ENCODE measurements around the gene GPR25. TPM values are rescaled to one million over a fixed set of nuclear protein-coding genes. Genes with fewer than 3 reads are reported as not detected.

GPR25 gene
- total RNA-seq (2021; ENCODE audit: unreplicated experiment) (not detected), Bru-seq, nascent RNA (not detected), BruChase-seq, experiment 1, labeled RNA remaining after a 6-hour chase (percentile 28 among the genes with signal in this experiment), BruChase-seq, experiment 2, labeled RNA remaining after a 2-hour chase (percentile 31 among the genes with signal in this experiment)
- not detected in 2 replicates for polyA plus RNA-seq (2012)
- long read RNA-seq: 0 reads

- no peak for TF ChIP-seq TCF7L2 (IDR thresholded peaks at IDR 0.05; ENCODE audit: borderline replicate concordance, extremely low read depth, insufficient read depth, insufficient read length)
- TF ChIP-seq, protein P1, sequence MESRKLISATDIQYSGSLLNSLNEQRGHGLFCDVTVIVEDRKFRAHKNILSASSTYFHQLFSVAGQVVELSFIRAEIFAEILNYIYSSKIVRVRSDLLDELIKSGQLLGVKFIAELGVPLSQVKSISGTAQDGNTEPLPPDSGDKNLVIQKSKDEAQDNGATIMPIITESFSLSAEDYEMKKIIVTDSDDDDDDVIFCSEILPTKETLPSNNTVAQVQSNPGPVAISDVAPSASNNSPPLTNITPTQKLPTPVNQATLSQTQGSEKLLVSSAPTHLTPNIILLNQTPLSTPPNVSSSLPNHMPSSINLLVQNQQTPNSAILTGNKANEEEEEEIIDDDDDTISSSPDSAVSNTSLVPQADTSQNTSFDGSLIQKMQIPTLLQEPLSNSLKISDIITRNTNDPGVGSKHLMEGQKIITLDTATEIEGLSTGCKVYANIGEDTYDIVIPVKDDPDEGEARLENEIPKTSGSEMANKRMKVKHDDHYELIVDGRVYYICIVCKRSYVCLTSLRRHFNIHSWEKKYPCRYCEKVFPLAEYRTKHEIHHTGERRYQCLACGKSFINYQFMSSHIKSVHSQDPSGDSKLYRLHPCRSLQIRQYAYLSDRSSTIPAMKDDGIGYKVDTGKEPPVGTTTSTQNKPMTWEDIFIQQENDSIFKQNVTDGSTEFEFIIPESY (IDR thresholded peaks at IDR 0.05; ENCODE audit: extremely low read depth, insufficient replicate concordance, low read length): no peak
- TF ChIP-seq ATF3 (IDR thresholded peaks at IDR 0.05): no peak
- no peak for TF ChIP-seq EZH2phosphoT487 (IDR thresholded peaks at IDR 0.05; ENCODE audit: borderline replicate concordance)
- TF ChIP-seq CBX3 (IDR thresholded peaks at IDR 0.05; ENCODE audit: low read depth): no peak
- TF ChIP-seq, protein P2, sequence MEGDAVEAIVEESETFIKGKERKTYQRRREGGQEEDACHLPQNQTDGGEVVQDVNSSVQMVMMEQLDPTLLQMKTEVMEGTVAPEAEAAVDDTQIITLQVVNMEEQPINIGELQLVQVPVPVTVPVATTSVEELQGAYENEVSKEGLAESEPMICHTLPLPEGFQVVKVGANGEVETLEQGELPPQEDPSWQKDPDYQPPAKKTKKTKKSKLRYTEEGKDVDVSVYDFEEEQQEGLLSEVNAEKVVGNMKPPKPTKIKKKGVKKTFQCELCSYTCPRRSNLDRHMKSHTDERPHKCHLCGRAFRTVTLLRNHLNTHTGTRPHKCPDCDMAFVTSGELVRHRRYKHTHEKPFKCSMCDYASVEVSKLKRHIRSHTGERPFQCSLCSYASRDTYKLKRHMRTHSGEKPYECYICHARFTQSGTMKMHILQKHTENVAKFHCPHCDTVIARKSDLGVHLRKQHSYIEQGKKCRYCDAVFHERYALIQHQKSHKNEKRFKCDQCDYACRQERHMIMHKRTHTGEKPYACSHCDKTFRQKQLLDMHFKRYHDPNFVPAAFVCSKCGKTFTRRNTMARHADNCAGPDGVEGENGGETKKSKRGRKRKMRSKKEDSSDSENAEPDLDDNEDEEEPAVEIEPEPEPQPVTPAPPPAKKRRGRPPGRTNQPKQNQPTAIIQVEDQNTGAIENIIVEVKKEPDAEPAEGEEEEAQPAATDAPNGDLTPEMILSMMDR (IDR thresholded peaks at IDR 0.05 in 2 of 3, conservative IDR thresholded peaks at IDR 0.05 in 1 of 3; ENCODE audit: borderline replicate concordance in 1 of 3, insufficient read depth in 1 of 3, low read depth in 2 of 3, low read length in 2 of 3): no peak
- TF ChIP-seq FOSL1 (IDR thresholded peaks at IDR 0.05; ENCODE audit: low read depth): no peak
- TF ChIP-seq EZH2 (IDR thresholded peaks at IDR 0.05): no peak
- BruUV-seq (replicated peaks): no TSS peak
- H3K9me2 ChIP-seq (ENCODE audit: insufficient read depth): no peaks in the 10 kb centered on the region
- no peaks in the 10 kb centered on the region for H4K20me1 ChIP-seq (ENCODE audit: insufficient read depth)
- CTCF ChIA-PET: no interaction called here
- no peaks in the 10 kb centered on the region for H3K9me3 ChIP-seq (ENCODE audit: control insufficient read depth in 1 of 2, insufficient read depth in 1 of 2, low read depth in 1 of 2, low read length in 2 of 2)
- no peaks in the 10 kb centered on the region for H3K79me2 ChIP-seq (ENCODE audit: insufficient read depth, low read length)
- intact Hi-C loops (cut with micrococcal nuclease): no loop called here
- RAD21 ChIA-PET (ENCODE audit: low non-redundant PET in 1 of 2, low total read pairs in 2 of 2, uncharacterized antibody in 2 of 2, unreplicated experiment in 2 of 2): interaction anchor here in 1 of 2 experiments (0.7 kb wide), 1 partner anchor 489 kb away, joined by 3 read pairs; no protein-coding TSS in a partner anchor
- no peak within 1 kb of the TSS for H3K9ac ChIP-seq (ENCODE audit: low read length)
- H3K4me3 ChIP-seq (replicated peaks in 1 of 2; ENCODE audit: low read depth in 1 of 2, low read length in 2 of 2): no peak within 1 kb of the TSS
- H2AFZ ChIP-seq (ENCODE audit: low read depth, low read length, poor library complexity, severe bottlenecking): no peak within 1 kb of the TSS
- H3K27ac ChIP-seq (ENCODE audit: low read depth, low read length): no peak within 1 kb of the TSS
- DNase-seq (ENCODE audit: low read depth, low spot score) (no peak), ATAC-seq (no peak)
- H3K27me3 ChIP-seq (ENCODE audit: insufficient read depth, low read length): peaks cover 10% of the 10 kb centered on the region; the same call in 1 of the 2 replicates
- no peak within 1 kb of the TSS for H3K4me2 ChIP-seq (ENCODE audit: low read length)
- no peaks in the 10 kb centered on the region for H3K4me1 ChIP-seq (ENCODE audit: control insufficient read depth in 1 of 2, insufficient read depth in 2 of 2, low read length in 2 of 2)
- POLR2A ChIA-PET: no interaction called here
- H3K36me3 ChIP-seq (ENCODE audit: control insufficient read depth in 1 of 2, insufficient read depth in 2 of 2, low read length in 2 of 2): no peaks in the 10 kb centered on the region
Observed at GRCh38 chr1:200872446-200873115, at the start of gene GPR25. Gene GPR25, plus strand, starts transcription at chr1:200872981. Its CDS starts 57 bp downstream, at chr1:200873038.

All from HCT116 (cell line).